D721Med (cell line): ENCODE results near the gene MYB.
"Not testable (repeated sequence)": the region's sequence is repeated elsewhere in the genome, so short reads cannot be mapped to it uniquely, and the experiment has no call there.

Experiments
- DNase-seq: peaks from one replicate; pipeline ENCODE4 v3.0.0; 2011; ENCODE audit warnings: low spot score; ENCODE audit not compliant: insufficient read length
- FAIRE-seq: peaks from 2 replicates; lab custom pipeline; 2011; peaks lifted over from hg19 to GRCh38; lab: Jason Lieb, UNC
- TF ChIP-seq, protein P1 (sequence below): IDR thresholded peaks from 2 replicates; pipeline ENCODE4 v1.5.1; 2012; ENCODE audit warnings: mild to moderate bottlenecking, control low read depth; ENCODE audit not compliant: insufficient read depth; ENCODE audit errors: missing control alignments

Gene MYB

DNA sequence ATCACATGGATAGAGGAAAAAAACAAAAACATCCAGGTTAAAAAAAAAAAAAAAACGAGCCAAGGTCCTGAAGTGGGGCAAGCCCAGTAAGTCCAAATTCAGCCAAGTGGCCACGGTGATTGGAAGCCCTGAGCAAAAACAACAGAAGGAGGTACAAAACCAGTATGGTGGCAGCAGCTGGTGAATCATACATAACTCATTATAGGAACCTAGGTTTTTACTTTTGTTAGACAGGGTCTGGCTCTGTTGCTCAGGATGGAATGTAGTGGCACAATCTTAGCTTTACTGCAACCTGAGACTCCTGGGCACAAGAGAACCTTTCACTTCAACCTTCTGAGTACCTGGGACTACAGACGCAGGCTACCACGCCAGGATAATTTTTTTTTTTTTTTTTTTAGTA, 22.7 kb upstream of the MYB start:
- DNase-seq (no peak), FAIRE-seq (no peak)
- TF ChIP-seq, protein P1, sequence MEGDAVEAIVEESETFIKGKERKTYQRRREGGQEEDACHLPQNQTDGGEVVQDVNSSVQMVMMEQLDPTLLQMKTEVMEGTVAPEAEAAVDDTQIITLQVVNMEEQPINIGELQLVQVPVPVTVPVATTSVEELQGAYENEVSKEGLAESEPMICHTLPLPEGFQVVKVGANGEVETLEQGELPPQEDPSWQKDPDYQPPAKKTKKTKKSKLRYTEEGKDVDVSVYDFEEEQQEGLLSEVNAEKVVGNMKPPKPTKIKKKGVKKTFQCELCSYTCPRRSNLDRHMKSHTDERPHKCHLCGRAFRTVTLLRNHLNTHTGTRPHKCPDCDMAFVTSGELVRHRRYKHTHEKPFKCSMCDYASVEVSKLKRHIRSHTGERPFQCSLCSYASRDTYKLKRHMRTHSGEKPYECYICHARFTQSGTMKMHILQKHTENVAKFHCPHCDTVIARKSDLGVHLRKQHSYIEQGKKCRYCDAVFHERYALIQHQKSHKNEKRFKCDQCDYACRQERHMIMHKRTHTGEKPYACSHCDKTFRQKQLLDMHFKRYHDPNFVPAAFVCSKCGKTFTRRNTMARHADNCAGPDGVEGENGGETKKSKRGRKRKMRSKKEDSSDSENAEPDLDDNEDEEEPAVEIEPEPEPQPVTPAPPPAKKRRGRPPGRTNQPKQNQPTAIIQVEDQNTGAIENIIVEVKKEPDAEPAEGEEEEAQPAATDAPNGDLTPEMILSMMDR = no peak

DNA sequence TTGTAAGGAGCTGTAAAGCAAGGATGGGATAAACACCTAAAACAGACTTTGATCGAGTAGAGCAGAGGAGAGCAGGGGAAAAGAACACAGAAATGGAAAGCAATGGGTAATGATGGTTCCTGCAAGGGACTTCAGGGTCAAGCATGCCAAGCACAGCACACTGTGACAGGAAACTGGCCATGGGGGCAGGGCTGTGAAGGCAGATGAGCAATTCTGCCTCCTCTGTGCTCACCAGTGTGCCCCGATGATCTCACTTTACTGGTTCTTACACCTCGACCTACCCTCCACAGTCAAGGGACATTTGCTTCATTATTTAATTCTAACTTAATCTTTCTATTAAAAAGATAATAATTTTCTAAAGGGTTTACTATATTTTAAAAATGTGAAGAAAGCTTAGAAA, 21.6 kb upstream of the MYB start:
- FAIRE-seq = no peak

DNA sequence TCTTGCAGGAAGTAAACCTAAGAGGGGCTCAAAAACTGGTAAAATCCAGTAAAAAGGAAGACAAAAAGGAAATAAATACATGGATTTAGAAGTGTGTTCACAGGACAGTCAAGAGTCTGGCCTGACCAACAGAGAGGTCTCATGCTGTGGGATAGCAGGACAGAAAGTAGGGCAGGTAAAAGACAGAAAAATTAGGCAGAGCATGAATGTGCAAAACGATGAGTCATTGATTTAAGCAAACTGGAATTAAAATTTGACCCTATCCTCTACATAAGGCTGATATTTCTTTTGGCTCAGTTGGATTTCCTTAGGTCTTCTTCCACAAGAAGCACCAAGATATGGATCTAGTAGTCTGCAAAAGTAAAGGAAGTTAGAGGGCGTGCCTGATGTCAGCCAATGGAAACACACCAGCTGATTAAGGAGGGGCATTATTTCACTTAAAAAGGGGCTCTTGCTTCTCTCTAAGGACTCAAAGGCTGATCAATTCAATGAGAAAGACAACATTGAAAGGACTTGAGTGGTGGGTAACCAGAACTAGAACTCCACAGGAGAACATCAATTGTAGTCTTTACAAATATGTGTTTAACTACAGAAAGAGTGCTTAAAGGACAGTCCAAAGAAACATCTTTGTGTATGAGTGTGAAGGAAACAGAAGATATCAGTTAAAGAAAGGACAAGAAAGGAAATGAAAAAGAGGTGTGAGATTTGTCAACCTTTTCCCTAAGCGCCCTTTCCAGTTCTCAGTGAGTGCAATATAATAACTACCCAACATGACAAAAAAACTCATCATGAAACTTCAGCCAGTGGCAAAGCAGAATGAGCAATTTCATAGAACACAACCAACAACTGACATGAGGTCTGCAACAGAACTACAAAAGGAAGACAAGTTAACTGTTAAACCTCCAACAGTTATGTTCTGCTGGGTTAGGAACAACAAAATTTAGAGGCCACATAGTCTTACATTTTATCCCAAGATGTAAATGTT, 19.4 kb upstream of the MYB start:
- no peak for FAIRE-seq

More for the DNA sequence above, 21.6 kb upstream of the MYB start:
- no peak for DNase-seq
- TF ChIP-seq, protein P1 = no peak

DNA sequence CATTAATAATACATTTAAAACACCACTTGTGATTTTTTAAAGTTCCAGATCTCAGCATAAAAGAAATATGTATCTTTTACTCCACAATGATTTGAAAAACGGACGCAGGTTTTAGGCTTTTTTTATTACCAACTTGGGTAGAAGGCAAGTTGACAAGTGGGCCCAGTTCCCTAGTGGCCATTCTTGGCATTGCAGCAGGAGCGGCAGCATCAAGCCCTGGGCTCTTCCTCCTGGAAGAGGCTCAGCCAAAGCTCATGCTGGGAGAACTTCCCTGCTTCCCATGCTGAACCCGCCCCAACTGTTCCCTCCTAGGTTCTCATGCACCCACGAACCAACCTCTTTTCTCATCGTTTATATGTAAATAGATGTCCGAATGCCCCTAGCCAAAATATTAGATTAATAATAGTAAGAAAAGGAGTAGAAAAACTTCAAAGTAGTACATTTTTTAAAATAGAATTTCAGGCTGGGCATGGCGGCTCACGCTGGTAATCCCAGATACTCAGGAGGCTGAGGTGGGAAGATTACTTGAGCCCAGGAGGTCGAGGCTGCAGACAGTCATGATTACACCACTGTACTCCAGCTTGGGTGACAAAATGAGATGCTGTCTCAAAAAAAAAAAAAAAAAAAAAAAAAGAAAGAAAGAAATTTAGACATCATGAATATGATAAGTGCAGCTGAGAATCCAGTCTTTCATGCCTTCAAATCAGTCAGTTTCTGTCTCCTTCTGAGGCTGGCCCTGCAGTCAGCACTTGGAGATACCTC, 18.2 kb upstream of the MYB start:
- no peak for FAIRE-seq

More for the DNA sequence above, 19.4 kb upstream of the MYB start:
- TF ChIP-seq, protein P1 = no peak
- no peak for DNase-seq

DNA sequence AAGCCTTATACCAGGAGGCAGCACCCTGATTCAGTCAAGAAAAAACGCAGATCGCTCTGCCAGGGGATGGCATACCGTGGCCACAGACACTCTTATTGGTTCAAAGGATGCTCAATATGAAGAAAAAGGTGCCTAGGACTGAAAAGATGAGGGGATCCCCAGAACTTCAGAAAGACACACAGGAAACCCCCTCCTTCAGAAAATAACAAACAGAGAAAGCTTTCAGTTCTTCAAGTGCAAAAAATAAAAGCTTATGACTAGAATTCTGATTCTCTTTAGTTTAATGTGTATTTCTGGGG, 17.7 kb upstream of the MYB start:
- TF ChIP-seq, protein P1 = no peak
- DNase-seq (no peak), FAIRE-seq (no peak)

More for the DNA sequence above, 18.2 kb upstream of the MYB start:
- DNase-seq = no peak
- TF ChIP-seq, protein P1 = peak; percentile 50

DNA sequence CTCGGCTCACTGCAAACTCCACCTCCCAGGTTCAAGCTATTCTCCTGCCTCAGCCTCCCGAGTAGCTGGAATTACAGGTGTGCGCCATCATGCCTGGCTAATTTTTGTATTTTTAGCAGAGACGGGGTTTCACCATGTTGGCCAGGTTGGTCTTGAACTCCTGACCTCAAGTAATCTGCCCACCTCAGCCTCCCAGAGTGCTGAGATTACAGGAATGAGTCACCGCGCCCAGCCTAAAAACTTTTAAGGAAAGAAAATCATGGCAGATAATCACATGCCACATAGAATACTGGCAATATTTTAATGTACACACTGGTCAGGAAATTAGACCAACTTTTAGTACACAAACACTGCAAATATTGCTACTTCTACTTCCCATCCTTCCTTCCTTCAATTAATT, 16.7 kb upstream of the MYB start:
- not testable (repeated sequence) for DNase-seq, FAIRE-seq

DNA sequence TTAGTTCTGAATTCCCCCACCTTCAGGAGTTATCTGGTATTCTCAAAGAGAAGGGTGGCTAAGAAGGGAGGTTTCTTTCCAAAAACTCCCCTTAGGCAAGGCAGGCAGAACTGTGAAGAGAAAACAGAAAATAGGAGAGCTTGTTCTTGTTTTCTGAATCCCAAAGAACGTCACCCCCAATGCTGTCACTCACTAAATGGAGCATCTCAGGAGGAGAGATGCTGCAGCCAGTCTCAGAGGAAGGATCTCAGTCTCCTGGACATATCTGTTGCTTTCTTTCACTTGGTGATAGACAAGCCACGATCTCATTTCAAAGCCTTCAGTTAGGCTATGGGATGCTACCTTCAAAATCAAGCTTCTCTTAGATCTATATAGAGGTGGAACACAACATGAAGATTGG, 16.1 kb upstream of the MYB start:
- no peak for FAIRE-seq
- TF ChIP-seq, protein P1 = no peak
- DNase-seq = no peak
